GM12874 (cell line): ENCODE results near the gene GALNT14.

Experiments used
- CTCF ChIP-seq: IDR thresholded peaks from 2 replicates; pipeline ENCODE4 v1.5.1; 2011; ENCODE audit warnings: low read depth, mild to moderate bottlenecking, control low read depth, low read length, moderate library complexity; ENCODE audit not compliant: insufficient read depth

The GALNT14 gene

GRCh38 chr2:31008561-31009114 is 129.6 kb downstream of the GALNT14 start:
- TF ChIP-seq CTCF, result no peak

- no peak for TF ChIP-seq CTCF
Observed at GRCh38 chr2:31004257-31004656, 134.0 kb downstream of the GALNT14 start.

DNA sequence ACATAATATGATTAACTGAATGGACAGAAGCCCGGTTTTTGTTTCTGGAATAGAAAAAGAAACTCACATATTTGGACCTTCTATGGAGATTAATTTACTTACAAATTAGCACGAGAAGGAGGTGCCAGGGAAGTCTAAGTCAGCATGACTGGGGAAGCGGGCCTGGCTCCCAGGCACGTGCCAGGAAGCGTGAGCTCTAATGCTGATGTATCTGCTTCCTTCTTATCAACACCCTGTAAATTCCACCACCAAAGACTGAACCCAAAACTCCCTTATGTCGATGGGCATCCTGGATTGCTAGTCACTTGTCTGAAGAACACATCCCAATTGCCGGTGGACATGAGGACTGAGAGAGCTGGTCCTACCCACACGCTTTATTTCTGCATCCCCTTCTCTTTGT is 134.5 kb downstream of the GALNT14 start:
- no peak for TF ChIP-seq CTCF

GRCh38 chr2:31002537-31003150 is 135.6 kb downstream of the GALNT14 start:
- no peak for TF ChIP-seq CTCF

DNA sequence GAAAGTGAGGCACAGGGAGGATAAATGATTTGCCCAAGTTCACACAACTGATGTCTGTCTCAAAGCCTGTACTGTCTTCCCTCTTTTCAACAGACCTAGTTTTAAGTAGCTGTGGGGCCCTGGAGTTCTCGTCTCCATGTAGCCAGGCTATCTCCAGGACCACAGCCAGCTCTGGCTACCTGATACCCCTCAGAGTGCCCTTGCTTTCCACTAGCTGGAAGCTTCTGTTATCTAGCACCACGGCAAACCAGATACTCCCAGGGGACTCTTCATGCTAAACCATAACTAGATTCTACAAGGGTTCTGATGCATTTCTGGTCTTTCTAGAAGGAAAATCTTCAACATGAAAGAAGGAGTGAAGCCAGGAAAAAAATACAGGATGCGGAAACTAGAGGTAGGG is 137.3 kb downstream of the GALNT14 start:
- TF ChIP-seq CTCF, result no peak

GRCh38 chr2:30998672-30999071 is 139.6 kb downstream of the GALNT14 start:
- TF ChIP-seq CTCF, result no peak

DNA sequence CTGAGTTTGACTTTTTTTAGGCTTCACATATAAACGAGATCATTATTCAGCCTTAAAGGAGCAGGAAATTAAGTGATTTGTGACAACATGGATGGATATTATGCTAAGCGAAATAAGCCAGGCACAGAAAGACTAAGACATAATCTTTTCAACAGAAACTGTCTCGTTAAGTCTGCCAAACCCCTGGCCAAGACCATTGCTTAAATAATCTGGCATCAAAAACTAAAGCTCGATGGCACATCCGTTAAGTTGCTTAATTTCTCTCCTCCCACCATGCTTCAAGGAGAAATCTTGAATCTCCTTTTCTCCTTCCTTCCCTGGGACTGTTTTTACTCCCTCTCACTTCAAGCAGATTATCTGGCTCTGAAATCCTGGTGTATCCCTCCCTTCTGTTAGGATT is 140.3 kb downstream of the GALNT14 start:
- TF ChIP-seq CTCF, result no peak
